Body of pancreas (tissue), 4 donors: Measurements from ENCODE around the gene LRP1-AS. TPM values are rescaled to one million over a fixed set of nuclear protein-coding genes. Genes with fewer than 3 reads are reported as not detected.

Experiments
- ATAC-seq: fragments of 150-250 bp; one replicate; pipeline ENCODE4 v1.9.1; 2016
- DNase-seq, 4 donors: peaks; one replicate each; pipeline ENCODE4 v3.0.0-alpha.2; 2019
- H3K27ac ChIP-seq, 4 donors: fragments of 200-600 bp; sonication (generic); 1 replicate in 3 of 4; 2 replicates in 1 of 4; pipeline versions ENCODE4 v1.5.1 to v1.6.1; 2016 to 2019; ENCODE audit warnings: mild to moderate bottlenecking in 1 of 4, mixed read lengths in 1 of 4, moderate library complexity in 1 of 4
- H3K27me3 ChIP-seq, 2 donors: fragments of 200-600 bp; sonication (generic); one replicate each; pipeline ENCODE4 v1.6.0; 2016; ENCODE audit warnings: mild to moderate bottlenecking in 1 of 2
- H3K36me3 ChIP-seq, 2 donors: fragments of 200-600 bp; sonication (generic); replicated peaks in 1 of 2; 2 replicates each; pipeline ENCODE4 v1.5.1; 2016; ENCODE audit warnings: low read depth in 2 of 2; ENCODE audit not compliant: insufficient read depth in 1 of 2
- H3K4me1 ChIP-seq: fragments of 200-600 bp; sonication (generic); one replicate; pipeline ENCODE4 v1.6.0; 2016
- H3K4me3 ChIP-seq, 2 donors: fragments of 200-600 bp; sonication (generic); 1 replicate in 1 of 2; 2 replicates in 1 of 2; pipeline ENCODE4 v1.5.1; 2016 to 2019
- H3K9me3 ChIP-seq, 3 donors: fragments of 200-600 bp; sonication (generic); 1 replicate in 2 of 3; 2 replicates in 1 of 3; pipeline ENCODE4 v1.5.1; 2016
- POLR2A ChIP-seq, 3 donors: fragments of 450-650 bp; IDR thresholded peaks; one replicate each; pipeline ENCODE4 v1.6.1; 2016; ENCODE audit warnings: antibody characterized with exemption in 3 of 3, mild to moderate bottlenecking in 2 of 3
- WGBS, 2 donors: methylation state at CpG; one replicate each; pipeline ENCODE4 v1.1.5; 2017; 5-methylcytosine and 5-hydroxymethylcytosine counted together
- intact Hi-C: fragments of 100-400 bp; cut with DNase I; formaldehyde crosslinking; loops from one replicate; pipeline ENCODE4 v1.15.1; 2023
- total RNA-seq, 2 donors: library from RNA; depleted of rRNA; stranded (reverse); fragments of >200 nt; gene quantifications; one replicate each; pipeline ENCODE4 v1.1.0, GENCODE V29; 2016
- TF ChIP-seq, protein P1 (sequence below), 7 experiments: fragments of 450-650 bp in 4 of 7; fragments of 200-600 bp in 3 of 7; sonication (generic) in 3 of 7; IDR thresholded peaks; one replicate each; pipeline ENCODE4 v1.5.1; 2016 to 2019; ENCODE audit warnings: antibody characterized with exemption in 7 of 7

Gene LRP1-AS
- total RNA-seq, 2 donors from 2014 or later = not detected

DNA sequence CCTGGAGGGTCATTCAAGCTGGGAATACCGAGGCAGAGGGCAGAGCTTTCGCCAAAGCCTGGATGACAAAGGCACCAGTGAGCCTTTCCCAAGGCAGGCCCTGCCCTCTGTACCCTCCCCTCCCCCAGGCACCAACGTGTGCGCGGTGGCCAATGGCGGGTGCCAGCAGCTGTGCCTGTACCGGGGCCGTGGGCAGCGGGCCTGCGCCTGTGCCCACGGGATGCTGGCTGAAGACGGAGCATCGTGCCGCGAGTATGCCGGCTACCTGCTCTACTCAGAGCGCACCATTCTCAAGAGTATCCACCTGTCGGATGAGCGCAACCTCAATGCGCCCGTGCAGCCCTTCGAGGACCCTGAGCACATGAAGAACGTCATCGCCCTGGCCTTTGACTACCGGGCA lies 38.0 kb upstream of the LRP1-AS start:
- Histone ChIP-seq H3K27ac (no peak overlapping the region), H3K4me3 (no peak overlapping the region), H3K27me3 (no peaks in the 10 kb centered on the region), H3K4me1 (no peaks in the 10 kb centered on the region), H3K36me3 (no peaks in the 10 kb centered on the region), H3K9me3 (no peaks in the 10 kb centered on the region)
- TF ChIP-seq POLR2A (IDR thresholded peaks at IDR 0.05) = no peak
- TF ChIP-seq, protein P1, sequence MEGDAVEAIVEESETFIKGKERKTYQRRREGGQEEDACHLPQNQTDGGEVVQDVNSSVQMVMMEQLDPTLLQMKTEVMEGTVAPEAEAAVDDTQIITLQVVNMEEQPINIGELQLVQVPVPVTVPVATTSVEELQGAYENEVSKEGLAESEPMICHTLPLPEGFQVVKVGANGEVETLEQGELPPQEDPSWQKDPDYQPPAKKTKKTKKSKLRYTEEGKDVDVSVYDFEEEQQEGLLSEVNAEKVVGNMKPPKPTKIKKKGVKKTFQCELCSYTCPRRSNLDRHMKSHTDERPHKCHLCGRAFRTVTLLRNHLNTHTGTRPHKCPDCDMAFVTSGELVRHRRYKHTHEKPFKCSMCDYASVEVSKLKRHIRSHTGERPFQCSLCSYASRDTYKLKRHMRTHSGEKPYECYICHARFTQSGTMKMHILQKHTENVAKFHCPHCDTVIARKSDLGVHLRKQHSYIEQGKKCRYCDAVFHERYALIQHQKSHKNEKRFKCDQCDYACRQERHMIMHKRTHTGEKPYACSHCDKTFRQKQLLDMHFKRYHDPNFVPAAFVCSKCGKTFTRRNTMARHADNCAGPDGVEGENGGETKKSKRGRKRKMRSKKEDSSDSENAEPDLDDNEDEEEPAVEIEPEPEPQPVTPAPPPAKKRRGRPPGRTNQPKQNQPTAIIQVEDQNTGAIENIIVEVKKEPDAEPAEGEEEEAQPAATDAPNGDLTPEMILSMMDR (IDR thresholded peaks at IDR 0.05) = no peak
- 88 to 92% methylated on average over 16 to 25 of the region's 25 CpGs for WGBS, 2 donors
- intact Hi-C loops = no loop called here
- DNase-seq = no peak
- no peak for ATAC-seq

DNA sequence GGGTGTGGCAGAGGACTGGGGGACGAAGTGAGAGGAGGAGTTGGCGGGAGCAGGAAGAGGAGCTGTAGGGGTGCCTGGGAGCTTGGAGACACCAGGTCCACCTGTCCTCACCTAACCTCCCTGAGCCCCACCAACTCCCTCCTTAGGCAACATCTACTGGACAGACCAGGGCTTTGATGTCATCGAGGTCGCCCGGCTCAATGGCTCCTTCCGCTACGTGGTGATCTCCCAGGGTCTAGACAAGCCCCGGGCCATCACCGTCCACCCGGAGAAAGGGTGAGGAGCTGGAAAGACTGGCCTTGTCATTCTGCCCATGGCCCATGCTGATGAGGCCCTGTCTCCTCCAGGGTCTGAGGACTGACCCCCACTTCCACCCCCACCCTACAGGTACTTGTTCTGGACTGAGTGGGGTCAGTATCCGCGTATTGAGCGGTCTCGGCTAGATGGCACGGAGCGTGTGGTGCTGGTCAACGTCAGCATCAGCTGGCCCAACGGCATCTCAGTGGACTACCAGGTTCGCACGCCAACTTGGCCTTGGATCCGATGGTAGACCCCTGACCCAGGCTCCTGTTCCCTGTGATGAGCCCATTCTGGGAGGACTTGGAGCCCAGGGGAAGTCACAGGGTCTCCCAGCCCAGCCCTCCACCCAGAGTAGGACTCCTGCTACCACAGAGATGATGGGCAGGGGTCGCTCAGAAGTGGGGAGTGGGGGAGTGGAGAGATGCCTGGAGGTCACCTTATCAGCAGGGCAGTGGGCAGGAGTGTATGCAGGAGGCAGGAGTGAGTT lies 36.7 kb upstream of the LRP1-AS start:
- TF ChIP-seq, protein P1 (IDR thresholded peaks at IDR 0.05) = no peak
- no peak for TF ChIP-seq POLR2A (IDR thresholded peaks at IDR 0.05)
- Histone ChIP-seq H3K27ac (no peak overlapping the region), H3K4me3 (no peak overlapping the region), H3K9me3 (no peaks in the 10 kb centered on the region), H3K27me3 (no peaks in the 10 kb centered on the region), H3K36me3 (no peaks in the 10 kb centered on the region), H3K4me1 (no peaks in the 10 kb centered on the region)
- intact Hi-C loops = no loop called here
- 88 to 90% methylated on average over 17 to 22 of the region's 22 CpGs for WGBS, 2 donors
- DNase-seq = no peak
- ATAC-seq = no peak

DNA sequence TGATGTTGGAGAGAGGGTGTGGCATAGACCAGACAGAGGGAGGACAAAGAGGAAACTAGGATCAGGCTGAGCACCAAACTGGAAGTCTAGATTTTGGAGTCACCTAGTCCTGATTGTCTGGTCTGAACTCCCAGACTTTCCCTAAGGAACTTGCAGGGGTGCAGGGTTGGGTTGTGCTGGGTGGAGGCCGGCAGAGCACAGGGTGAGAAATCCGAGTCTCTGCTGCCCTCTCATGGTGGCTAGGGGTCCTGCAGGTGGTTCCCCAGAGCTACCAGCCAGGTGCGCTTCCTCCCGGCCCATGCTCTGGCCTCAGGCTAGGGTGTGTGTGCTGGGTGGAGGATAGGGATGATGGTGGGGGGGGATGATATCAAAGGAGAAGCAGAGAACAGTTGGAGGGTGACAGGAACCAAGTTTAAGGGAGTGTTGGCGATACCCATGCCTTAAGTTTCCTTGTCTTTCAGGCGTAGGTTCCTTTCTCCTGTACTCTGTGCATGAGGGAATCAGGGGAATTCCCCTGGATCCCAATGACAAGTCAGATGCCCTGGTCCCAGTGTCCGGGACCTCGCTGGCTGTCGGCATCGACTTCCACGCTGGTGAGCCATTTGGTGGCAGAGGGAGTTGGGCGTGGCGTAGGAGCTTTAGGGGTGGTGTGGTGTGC lies 35.6 kb upstream of the LRP1-AS start:
- no peak overlapping the region for H3K27ac ChIP-seq
- no peaks in the 10 kb centered on the region for H3K27me3 ChIP-seq
- H3K4me3 ChIP-seq = no peak overlapping the region
- no peaks in the 10 kb centered on the region for H3K36me3 ChIP-seq
- ATAC-seq (peak; percentile 93), DNase-seq (peak; percentile 81 to 89 (median 86))
- 33 to 42% methylated on average over 13 of the region's 13 CpGs for WGBS, 2 donors
- no peaks in the 10 kb centered on the region for H3K9me3 ChIP-seq
- intact Hi-C loops = no loop called here
- H3K4me1 ChIP-seq = no peaks in the 10 kb centered on the region
- no peak for TF ChIP-seq POLR2A (IDR thresholded peaks at IDR 0.05)
- TF ChIP-seq, protein P1 (IDR thresholded peaks at IDR 0.05) = peak; percentile 75 to 93 (median 89)

DNA sequence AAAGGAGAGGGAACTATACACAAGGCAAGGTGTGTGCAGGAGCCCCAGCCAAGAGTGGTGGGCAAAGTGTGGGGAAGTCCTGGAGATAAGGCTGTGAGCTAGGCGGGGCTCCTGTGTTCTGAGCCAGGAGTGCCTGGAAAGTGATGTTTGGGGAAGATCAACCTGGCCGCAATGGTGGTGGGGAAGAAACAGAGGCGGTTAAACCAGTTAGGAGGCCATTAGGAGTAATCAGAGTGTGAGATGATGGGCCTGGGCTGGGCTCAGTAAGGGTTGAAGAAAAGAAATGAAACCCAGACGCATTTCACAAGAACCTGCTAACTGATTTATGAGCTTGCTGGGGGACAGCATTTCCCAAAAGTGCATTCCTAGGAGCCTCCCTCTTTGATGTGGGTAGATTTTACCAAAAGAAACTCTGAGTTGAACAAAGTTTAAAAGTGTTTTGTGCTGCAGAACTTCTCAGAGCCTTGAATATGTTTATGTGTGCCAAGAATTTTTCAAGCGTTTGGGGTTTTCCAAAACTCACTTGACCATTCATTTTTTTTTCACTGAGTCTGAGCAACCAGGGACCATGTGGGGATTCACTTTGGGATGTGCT lies 34.2 kb upstream of the LRP1-AS start:
- intact Hi-C loops = no loop called here
- no peak for TF ChIP-seq POLR2A (IDR thresholded peaks at IDR 0.05)
- TF ChIP-seq, protein P1 (IDR thresholded peaks at IDR 0.05) = no peak
- 72 to 79% methylated on average over 5 of the region's 5 CpGs for WGBS, 2 donors

More for the DNA sequence above, 34.2 kb upstream of the LRP1-AS start:
- no peaks in the 10 kb centered on the region for H3K9me3 ChIP-seq
- ATAC-seq (no peak), DNase-seq (no peak)
- no peak overlapping the region for H3K27ac ChIP-seq
- no peak overlapping the region for H3K4me3 ChIP-seq
- H3K4me1 ChIP-seq = no peaks in the 10 kb centered on the region
- H3K27me3 ChIP-seq = no peaks in the 10 kb centered on the region
- H3K36me3 ChIP-seq = no peaks in the 10 kb centered on the region
